Measurements from ENCODE around the gene TMEM171.

GRCh38 chr5:73158313-73158712 is 37.9 kb downstream of the TMEM171 start:
- TF ChIP-seq CTCF (IDR thresholded peaks at IDR 0.05) (no peak), POLR2A (IDR thresholded peaks at IDR 0.05) (no peak)

Data from esophagus squamous epithelium (tissue), 4 donors.